IMR-90 (cell line): ENCODE data around the gene FAM20C. TPM values are rescaled to one million over a fixed set of nuclear protein-coding genes. Genes with fewer than 3 reads are reported as not detected.

Experiments used
- ATAC-seq: fragments of 200-7000 bp; cut with Tn5 transposase; 2 replicates; pipeline ENCODE4 v1.9.1; 2020; ENCODE audit warnings: low read depth, mild to moderate bottlenecking, moderate library complexity
- BruUV-seq: library from RNA; stranded (reverse); fragments of 400-500 nt; replicated peaks from 2 replicates; lab custom pipeline; 2021; lab: Mats Ljungman, UMichigan
- CTCF ChIA-PET: fragments of 300-600 bp; formaldehyde crosslinking; extraction: SDS; loops from one replicate; lab custom pipeline; 2021; ENCODE audit warnings: antibody characterized with exemption; lab: Yijun Ruan, JAX
- POLR2A ChIA-PET: fragments of 300-600 bp; sonication (Branson Sonifier 250); formaldehyde crosslinking; loops from one replicate; lab custom pipeline; 2022; ENCODE audit warnings: antibody characterized with exemption; ENCODE audit not compliant: unreplicated experiment; lab: Charles Lee
- DNase-seq: peaks from one replicate; pipeline ENCODE4 v3.0.0; 2013
- H2AFZ ChIP-seq: replicated peaks from 2 replicates; pipeline ENCODE3; 2013; ENCODE audit warnings: low read length, mild to moderate bottlenecking; ENCODE audit not compliant: poor library complexity
- H2AK5ac ChIP-seq: 2 replicates; pipeline ENCODE4 v1.6.1; 2013; ENCODE audit warnings: low read depth, low read length, inconsistent platforms
- H2AK9ac ChIP-seq: replicated peaks from 2 replicates; pipeline ENCODE3; 2013; ENCODE audit warnings: mild to moderate bottlenecking, low read depth, low read length, moderate library complexity; ENCODE audit not compliant: poor library complexity
- H2BK120ac ChIP-seq: 2 replicates; pipeline ENCODE4 v1.6.1; 2013; ENCODE audit warnings: low read depth, low read length, inconsistent platforms
- H2BK15ac ChIP-seq: 3 replicates; pipeline ENCODE4 v1.6.1; 2013; ENCODE audit warnings: low read depth, low read length, inconsistent platforms
- H2BK20ac ChIP-seq: 2 replicates; pipeline ENCODE4 v1.6.1; 2013; ENCODE audit warnings: low read depth, mild to moderate bottlenecking, inconsistent platforms, low read length, moderate library complexity
- H2BK5ac ChIP-seq: 2 replicates; pipeline ENCODE4 v1.6.1; 2013; ENCODE audit warnings: mild to moderate bottlenecking, low read depth, low read length, inconsistent platforms; ENCODE audit not compliant: poor library complexity, severe bottlenecking
- H3K14ac ChIP-seq: replicated peaks from 2 replicates; pipeline ENCODE4 v1.6.1; 2013; ENCODE audit warnings: low read depth, low read length, inconsistent platforms
- H3K18ac ChIP-seq: 2 replicates; pipeline ENCODE4 v1.6.1; 2013; ENCODE audit warnings: low read depth, low read length, control low read depth
- H3K23ac ChIP-seq: 2 replicates; pipeline ENCODE4 v1.6.1; 2013; ENCODE audit warnings: low read depth, low read length, inconsistent platforms
- H3K27ac ChIP-seq: 2 replicates; pipeline ENCODE4 v1.5.1; 2013; ENCODE audit warnings: mild to moderate bottlenecking, control low read depth, low read length; ENCODE audit not compliant: insufficient read depth
- H3K27me3 ChIP-seq: 2 replicates; pipeline ENCODE4 v1.6.1; 2013; ENCODE audit warnings: low read length; ENCODE audit not compliant: control insufficient read depth, insufficient read depth
- H3K36me3 ChIP-seq: 2 replicates; pipeline ENCODE4 v1.6.1; 2013; ENCODE audit warnings: low read length, mixed read lengths; ENCODE audit not compliant: control insufficient read depth, insufficient read depth
- H3K4ac ChIP-seq: 2 replicates; pipeline ENCODE4 v1.6.1; 2013; ENCODE audit warnings: low read depth, low read length, inconsistent platforms
- H3K4me1 ChIP-seq: 2 replicates; pipeline ENCODE4 v1.6.1; 2013; ENCODE audit warnings: low read length, mixed read lengths; ENCODE audit not compliant: control insufficient read depth, insufficient read depth
- H3K4me2 ChIP-seq: 2 replicates; pipeline ENCODE4 v1.6.1; 2013; ENCODE audit warnings: low read depth, mild to moderate bottlenecking, control low read depth, low read length, moderate library complexity
- H3K4me3 ChIP-seq: 2 replicates; pipeline ENCODE4 v1.5.1; 2013; ENCODE audit warnings: low read depth, mild to moderate bottlenecking, control low read depth, low read length, moderate library complexity; ENCODE audit not compliant: insufficient read depth
- H3K56ac ChIP-seq: 2 replicates; pipeline ENCODE4 v1.6.1; 2013; ENCODE audit warnings: low read length, inconsistent platforms; ENCODE audit not compliant: insufficient read depth; ENCODE audit errors: extremely low read depth
- H3K79me1 ChIP-seq, 2 experiments: 2 replicates each; pipeline ENCODE4 v1.6.1; 2013; ENCODE audit warnings: low read length in 2 of 2, inconsistent platforms in 1 of 2, low read depth in 1 of 2
- H3K9ac ChIP-seq: 2 replicates; pipeline ENCODE4 v1.6.1; 2013; ENCODE audit warnings: low read depth, low read length, control low read depth
- H3K9me1 ChIP-seq: 2 replicates; pipeline ENCODE4 v1.6.1; 2013; ENCODE audit warnings: low read length, inconsistent platforms; ENCODE audit not compliant: insufficient read depth
- H3K9me3 ChIP-seq: 2 replicates; pipeline ENCODE4 v1.6.1; 2013; ENCODE audit warnings: low read length; ENCODE audit not compliant: control insufficient read depth, insufficient read depth
- H4K20me1 ChIP-seq: 2 replicates; pipeline ENCODE4 v1.6.1; 2013; ENCODE audit warnings: low read length, inconsistent platforms; ENCODE audit not compliant: insufficient read depth
- H4K5ac ChIP-seq: 2 replicates; pipeline ENCODE4 v1.6.1; 2013; ENCODE audit warnings: mild to moderate bottlenecking, low read depth, low read length, control low read depth
- H4K8ac ChIP-seq, 2 experiments: 2 replicates each; pipeline ENCODE4 v1.6.1; 2013; ENCODE audit warnings: low read depth in 2 of 2, low read length in 2 of 2, control low read depth in 1 of 2, inconsistent platforms in 1 of 2
- H4K91ac ChIP-seq: 2 replicates; pipeline ENCODE4 v1.6.1; 2013; ENCODE audit warnings: low read depth, low read length, inconsistent platforms; ENCODE audit not compliant: insufficient read depth
- BHLHE40 ChIP-seq: fragments of 150-350 bp; IDR thresholded peaks from 2 replicates; pipeline ENCODE4 v1.6.1; 2016; ENCODE audit warnings: mild to moderate bottlenecking, low read depth, low read length
- CEBPB ChIP-seq: IDR thresholded peaks from 2 replicates; pipeline ENCODE4 v1.6.1; 2012; ENCODE audit warnings: low read depth, low read length, improper control_type of control experiment
- CTCF ChIP-seq: conservative IDR thresholded peaks from 2 replicates; pipeline ENCODE4 v1.5.1; 2012; ENCODE audit warnings: mild to moderate bottlenecking, low read depth, low read length, improper control_type of control experiment
- MAFK ChIP-seq: IDR thresholded peaks from 2 replicates; pipeline ENCODE4 v1.6.1; 2012; ENCODE audit warnings: low read depth, low read length, improper control_type of control experiment
- MAZ ChIP-seq: IDR thresholded peaks from 2 replicates; pipeline ENCODE4 v1.6.1; 2012; ENCODE audit warnings: low read depth, mild to moderate bottlenecking, low read length, improper control_type of control experiment, moderate library complexity, borderline replicate concordance
- MXI1 ChIP-seq: IDR thresholded peaks from 2 replicates; pipeline ENCODE4 v1.6.1; 2012; ENCODE audit warnings: low read depth, mild to moderate bottlenecking, low read length, moderate library complexity, borderline replicate concordance
- RAD21 ChIP-seq: IDR thresholded peaks from 2 replicates; pipeline ENCODE4 v1.6.1; 2012; ENCODE audit warnings: low read length, improper control_type of control experiment
- SMC3 ChIP-seq: fragments of 150-350 bp; IDR thresholded peaks from 2 replicates; pipeline ENCODE4 v1.6.1; 2016; ENCODE audit warnings: low read depth, mild to moderate bottlenecking, antibody characterized with exemption, low read length, moderate library complexity
- WGBS, 2 experiments: methylation state at CpG; one replicate each; pipeline versions ENCODE4 v1.1.5 to v1.1.7; 2013; ENCODE audit warnings: missing lambda C conversion rate in 2 of 2; ENCODE audit not compliant: insufficient read length in 1 of 2; ENCODE audit errors: extremely low coverage in 2 of 2; 5-methylcytosine and 5-hydroxymethylcytosine counted together
- dilution Hi-C: fragments of 300-500 bp; cut with HindIII; formaldehyde crosslinking; loops from one replicate; pipeline ENCODE4 v1.14.3; 2018; ENCODE audit warnings: low sequenced_read_pairs; ENCODE audit not compliant: unreplicated experiment
- in situ Hi-C: fragments of 300-500 bp; cut with MboI; formaldehyde crosslinking; loops from 3 replicates; pipeline ENCODE4 v1.14.3; 2019; ENCODE audit warnings: low sequenced_read_pairs, inconsistent platforms, mixed read lengths
- intact Hi-C: fragments of 100-400 bp; cut with micrococcal nuclease; formaldehyde crosslinking; loops from 2 replicates; pipeline ENCODE4 v1.10.0; 2022
- polyA plus RNA-seq, 3 experiments: library from polyadenylated mRNA; depleted of rRNA; stranded (reverse); fragments of >200 nt; gene quantifications; 2 replicates each; pipeline ENCODE4 v1.2.3, GENCODE V29; 2012; ENCODE audit warnings: low replicate concordance in 1 of 3
- total RNA-seq: library from RNA; depleted of rRNA; stranded (reverse); fragments of >200 nt; gene quantifications from 2 replicates; pipeline ENCODE4 v1.2.3, GENCODE V29; 2012

The FAM20C gene
- total and polyA plus RNA-seq, 2 of the 4 experiments (the other 2 are of a cell fraction) = 7.7 to 36.6 TPM

GRCh38 chr7:179209-179681 is 13.1 kb upstream of the FAM20C start:
- Histone ChIP-seq H3K9ac (no peak overlapping the region), H2AFZ (peak overlapping the region; percentile 62), H3K14ac (no peak overlapping the region), H3K23ac (no peak overlapping the region), H3K9me1 (no peaks in the 10 kb centered on the region), H3K4me2 (no peak overlapping the region), H2AK5ac (no peak overlapping the region), H2AK9ac (no peak overlapping the region), H4K5ac (no peak overlapping the region), H2BK15ac (no peak overlapping the region), H3K4me3 (no peak overlapping the region), H3K18ac (no peak overlapping the region), H3K36me3 (no peaks in the 10 kb centered on the region), H4K8ac (no peak overlapping the region), H3K79me1 (no peaks in the 10 kb centered on the region), H3K27me3 (peaks cover 16% of the 10 kb centered on the region), H3K9me3 (no peaks in the 10 kb centered on the region), H2BK120ac (no peak overlapping the region), H4K20me1 (no peaks in the 10 kb centered on the region), H2BK20ac (no peak overlapping the region), H3K56ac (no peak overlapping the region), H3K4me1 (no peaks in the 10 kb centered on the region), H3K4ac (no peak overlapping the region), H3K27ac (no peak overlapping the region), H4K91ac (no peak overlapping the region), H2BK5ac (no peak overlapping the region)
- dilution Hi-C loops (no loop called here), intact Hi-C loops (no loop called here), in situ Hi-C loops (no loop called here)
- TF ChIP-seq SMC3 (no peak), CEBPB (no peak), MAZ (no peak), CTCF (no peak), BHLHE40 (no peak), MXI1 (no peak), RAD21 (no peak), MAFK (no peak)
- DNase-seq (no peak), ATAC-seq (no peak)
- CTCF ChIA-PET = no interaction called here
- POLR2A ChIA-PET = interaction anchor here (1.4 kb wide), 1 partner anchor 13 kb away, joined by 4 read pairs; the partner anchor contains the start of gene FAM20C
- no TSS peak for BruUV-seq
- 49% methylated on average over 12 of the region's 19 CpGs; no CpG with 5 or more reads in 1 of the 2 experiments for WGBS, 2 experiments
